GM18519 (cell line): ENCODE measurements around the gene TMEM125.

Source experiments
- ATAC-seq: cut with Tn5 transposase; IDR thresholded peaks from one replicate; pipeline ENCODE4 v1.9.1; 2021; ENCODE audit warnings: mild to moderate bottlenecking, moderate library complexity; ENCODE audit not compliant: unreplicated experiment, low FRiP score

Gene TMEM125

GRCh38 chr1:43272576-43273571, 3.1 kb downstream of the TMEM125 start:
- ATAC-seq: no peak

- no peak for ATAC-seq
Observed at GRCh38 chr1:43273708-43274107, 3.9 kb downstream of the TMEM125 start.

GRCh38 chr1:43274125-43274803, 4.5 kb downstream of the TMEM125 start:
- no peak for ATAC-seq

GRCh38 chr1:43274804-43275180, 5.0 kb downstream of the TMEM125 start:
- ATAC-seq: no peak

GRCh38 chr1:43275826-43276620, 6.2 kb downstream of the TMEM125 start:
- ATAC-seq: no peak

- no peak for ATAC-seq
Observed at GRCh38 chr1:43276673-43277072, 6.9 kb downstream of the TMEM125 start.

GRCh38 chr1:43277116-43277876, 7.5 kb downstream of the TMEM125 start:
- ATAC-seq: no peak

GRCh38 chr1:43279161-43279560, 9.4 kb downstream of the TMEM125 start:
- ATAC-seq: no peak

- no peak for ATAC-seq
Observed at GRCh38 chr1:43279666-43280065, 9.9 kb downstream of the TMEM125 start.

GRCh38 chr1:43280692-43281091, 10.9 kb downstream of the TMEM125 start:
- no peak for ATAC-seq

GRCh38 chr1:43282220-43283195, 12.7 kb downstream of the TMEM125 start:
- no peak for ATAC-seq

GRCh38 chr1:43284065-43284464, 14.3 kb downstream of the TMEM125 start:
- ATAC-seq: no peak

GRCh38 chr1:43284546-43285110, 14.8 kb downstream of the TMEM125 start:
- ATAC-seq: no peak

- ATAC-seq: no peak
Observed at GRCh38 chr1:43285269-43285990, 15.6 kb downstream of the TMEM125 start, which contains the start of gene C1orf210. Gene C1orf210 (minus strand): TSS chr1:43285581. CDS start chr1:43283270, 2,311 bp downstream.

GRCh38 chr1:43286115-43286514, 16.3 kb downstream of the TMEM125 start:
- ATAC-seq: no peak

GRCh38 chr1:43286533-43286932, 16.8 kb downstream of the TMEM125 start:
- no peak for ATAC-seq

- no peak for ATAC-seq
Observed at GRCh38 chr1:43288058-43288784, 18.4 kb downstream of the TMEM125 start.
